CD4-positive, alpha-beta T cell treated with Interleukin-4 for 4 hours (primary cell): Measurements from ENCODE around the gene CCSER2.
"Not testable (repeated sequence)": the region's sequence is repeated elsewhere in the genome, so short reads cannot be mapped to it uniquely, and the experiment has no call there.

ENCODE experiments used
- DNase-seq: peaks from one replicate; pipeline ENCODE4 v3.0.0-alpha.2; 2020

The CCSER2 gene

GRCh38 chr10:84398696-84399095 is 70.3 kb downstream of the CCSER2 start:
- no peak for DNase-seq

GRCh38 chr10:84401854-84402611 is 73.6 kb downstream of the CCSER2 start:
- no peak for DNase-seq

GRCh38 chr10:84404783-84405182 is 76.4 kb downstream of the CCSER2 start:
- no peak for DNase-seq

- DNase-seq = no peak
Measured at GRCh38 chr10:84405662-84406061, 77.3 kb downstream of the CCSER2 start.

- no peak for DNase-seq
Measured at GRCh38 chr10:84406561-84406960, 78.2 kb downstream of the CCSER2 start.

- DNase-seq = no peak
Measured at GRCh38 chr10:84407388-84408049, 79.1 kb downstream of the CCSER2 start.

- no peak for DNase-seq
Measured at GRCh38 chr10:84412482-84412881, 84.1 kb downstream of the CCSER2 start.

- DNase-seq = not testable (repeated sequence)
Measured at GRCh38 chr10:84414110-84414509, 85.7 kb downstream of the CCSER2 start.

GRCh38 chr10:84415539-84416244 is 87.3 kb downstream of the CCSER2 start:
- no peak for DNase-seq

- no peak for DNase-seq
Measured at GRCh38 chr10:84416245-84416555, 87.8 kb downstream of the CCSER2 start.

- DNase-seq = no peak
Measured at GRCh38 chr10:84423719-84424118, 95.3 kb downstream of the CCSER2 start.

- peak; percentile 8 for DNase-seq
Measured at GRCh38 chr10:84424731-84425167, 96.4 kb downstream of the CCSER2 start.

- no peak for DNase-seq
Measured at GRCh38 chr10:84427903-84428650, 99.7 kb downstream of the CCSER2 start.

- DNase-seq = no peak
Measured at GRCh38 chr10:84428711-84429110, 100.3 kb downstream of the CCSER2 start.

GRCh38 chr10:84429926-84430520 is 101.6 kb downstream of the CCSER2 start:
- peak; percentile 63 for DNase-seq

- no peak for DNase-seq
Measured at GRCh38 chr10:84432891-84433290, 104.5 kb downstream of the CCSER2 start.

- DNase-seq = no peak
Measured at GRCh38 chr10:84440781-84441180, 112.4 kb downstream of the CCSER2 start.

- no peak for DNase-seq
Measured at GRCh38 chr10:84447701-84448400, 119.5 kb downstream of the CCSER2 start.

GRCh38 chr10:84449351-84449750 is 121.0 kb downstream of the CCSER2 start:
- not testable (repeated sequence) for DNase-seq

GRCh38 chr10:84452003-84452402 is 123.6 kb downstream of the CCSER2 start:
- DNase-seq = no peak

GRCh38 chr10:84453303-84453702 is 124.9 kb downstream of the CCSER2 start:
- no peak for DNase-seq

- no peak for DNase-seq
Measured at GRCh38 chr10:84456126-84456525, 127.7 kb downstream of the CCSER2 start.
